Measurements from ENCODE around the gene ATP12A. TPM values are rescaled to one million over a fixed set of nuclear protein-coding genes. Genes with fewer than 3 reads are reported as not detected.

ATP12A gene
- polyA plus RNA-seq, 2 of the 4 experiments (the other 2 are of a cell fraction) = not detected

GRCh38 chr13:24664726-24665409, 15.3 kb upstream of the ATP12A start:
- ChIA-PET POLR2A (no interaction called here), CTCF (no interaction called here)
- Histone ChIP-seq H3K4me1 (no peaks in the 10 kb centered on the region), H3K27ac (no peak overlapping the region), H3K9me3 (no peaks in the 10 kb centered on the region), H3K4me2 (no peak overlapping the region), H3K4me3 (no peak overlapping the region)
- TF ChIP-seq SREBF2 (IDR thresholded peaks at IDR 0.05) (no peak), PHF8 (IDR thresholded peaks at IDR 0.05; ENCODE audit: borderline replicate concordance, low read depth) (no peak)
- ATAC-seq (no peak; a peak in 2 of 6 replicates), FAIRE-seq (no peak), DNase-seq (ENCODE audit: low read depth in 1 of 2, low spot score in 1 of 2) (no peak)
- WGBS (ENCODE audit: missing lambda C conversion rate) = 25% methylated on average over 5 of the region's 5 CpGs

- TF ChIP-seq MAZ (IDR thresholded peaks at IDR 0.05; ENCODE audit: borderline replicate concordance, low read depth, low read length) (no peak), SREBF2 (IDR thresholded peaks at IDR 0.05) (no peak), TP53 (CRISPR knock-in tag; IDR thresholded peaks at IDR 0.05) (no peak), REST (IDR thresholded peaks at IDR 0.05) (no peak), FOSB (CRISPR knock-in tag; IDR thresholded peaks at IDR 0.05) (no peak), RARB (CRISPR knock-in tag; IDR thresholded peaks at IDR 0.05) (no peak), EHF (CRISPR knock-in tag; IDR thresholded peaks at IDR 0.05) (no peak), CTCF (IDR thresholded peaks at IDR 0.05) (no peak), RFX5 (IDR thresholded peaks at IDR 0.05) (no peak), CBX8 (IDR thresholded peaks at IDR 0.05) (no peak), KDM5A (IDR thresholded peaks at IDR 0.05) (no peak), RNF2 (IDR thresholded peaks at IDR 0.05; ENCODE audit: borderline replicate concordance, low read depth) (no peak), CHD4 (IDR thresholded peaks at IDR 0.05; ENCODE audit: borderline replicate concordance) (no peak), HMGXB4 (CRISPR knock-in tag; IDR thresholded peaks at IDR 0.05; ENCODE audit: borderline replicate concordance) (no peak), JUN (IDR thresholded peaks at IDR 0.05) (no peak), CHD2 (IDR thresholded peaks at IDR 0.05; ENCODE audit: low read length, partially characterized antibody) (no peak), E2F6 (IDR thresholded peaks at IDR 0.05; ENCODE audit: borderline replicate concordance, low read depth) (no peak), MAX (IDR thresholded peaks at IDR 0.05) (no peak), MAFK (IDR thresholded peaks at IDR 0.05; ENCODE audit: partially characterized antibody) (no peak), ELK1 (IDR thresholded peaks at IDR 0.05; ENCODE audit: low read depth, low read length) (no peak)
- ATAC-seq (no peak), FAIRE-seq (no peak), DNase-seq (ENCODE audit: low read depth in 1 of 2, low spot score in 1 of 2) (no peak)
- 69% methylated on average over 4 of the region's 4 CpGs for WGBS (ENCODE audit: missing lambda C conversion rate)
- H3K27ac ChIP-seq = no peak overlapping the region
- no peak overlapping the region for H3K4me3 ChIP-seq
- CTCF ChIA-PET = no interaction called here
- POLR2A ChIA-PET = no interaction called here
- no peak overlapping the region for H3K4me2 ChIP-seq
- 0 out of 3 replicates have a peak, but pooled peaks cover 3% of the 10 kb centered on the region for H3K4me1 ChIP-seq
- H3K9me3 ChIP-seq = no peaks in the 10 kb centered on the region
These were observed 11.7 kb upstream of the ATP12A start for GRCh38 chr13:24668511-24668910.
